Pancreas (tissue), 10 donors: ENCODE results near the gene PHACTR3. TPM values are rescaled to one million over a fixed set of nuclear protein-coding genes. Genes with fewer than 3 reads are reported as not detected.
"Not testable (repeated sequence)": the region's sequence is repeated elsewhere in the genome, so short reads cannot be mapped to it uniquely, and the experiment has no call there.

ENCODE experiments used
- ATAC-seq, 4 donors: fragments of 200-7000 bp; cut with Tn5 transposase; one replicate each; pipeline versions ENCODE4 v1.8.0 to v1.9.1; 2020; ENCODE audit warnings: mild to moderate bottlenecking in 4 of 4, moderate library complexity in 4 of 4
- DNase-seq, 6 donors: peaks; one replicate each; pipeline ENCODE4 v3.0.0-alpha.2; 2020
- FAIRE-seq: peaks from 2 replicates; lab custom pipeline; 2012; peaks lifted over from hg19 to GRCh38; lab: Jason Lieb, UNC
- H3K27ac ChIP-seq, 4 donors: fragments of 200-600 bp; sonication (generic); 1 replicate in 3 of 4; 2 replicates in 1 of 4; pipeline versions ENCODE4 v1.5.0 to v1.8.0; 2020
- H3K27me3 ChIP-seq, 4 donors: fragments of 200-600 bp; one replicate each; pipeline ENCODE4 v1.8.0; 2021
- H3K36me3 ChIP-seq, 3 donors: fragments of 200-600 bp; sonication (generic) in 1 of 3; one replicate each; pipeline versions ENCODE4 v1.5.0 to v1.8.0; 2020 to 2021
- H3K4me1 ChIP-seq, 3 donors: fragments of 200-600 bp; one replicate each; pipeline ENCODE4 v1.8.0; 2021
- H3K4me3 ChIP-seq, 4 donors: fragments of 200-600 bp; sonication (generic) in 2 of 4; one replicate each; pipeline versions ENCODE4 v1.5.0 to v1.8.0; 2020 to 2021
- H3K9me3 ChIP-seq, 4 donors: fragments of 200-600 bp; one replicate each; pipeline ENCODE4 v1.8.0; 2021
- CTCF ChIP-seq, 4 donors: fragments of 200-600 bp; sonication (generic) in 3 of 4; IDR thresholded peaks; one replicate each; pipeline versions ENCODE4 v1.5.0 to v1.8.0; 2021; ENCODE audit warnings: antibody characterized with exemption in 4 of 4
- WGBS, 2 donors: extraction: QIAGEN DNeasy Blood & Tissue Kit; methylation state at CpG; one replicate each; pipeline ENCODE4 v1.1.7; 2013; 5-methylcytosine and 5-hydroxymethylcytosine counted together
- intact Hi-C, 3 donors: fragments of 100-400 bp; cut with DNase I; formaldehyde crosslinking; loops; one replicate each; pipeline versions ENCODE4 v1.11.1 to v1.14.2; 2022
- polyA plus RNA-seq, 2 donors: library from polyadenylated mRNA; stranded (reverse); fragments of 200-250 nt; gene quantifications; one replicate each; pipeline ENCODE4 v1.2.3, GENCODE V29; 2013
- total RNA-seq, 6 donors: library from RNA; stranded (reverse); fragmentation: NEBNext Ultra II Directional in 4 of 6; extraction: Animal tissue kit (Norgen Biotek cat#: 25700) in 4 of 6; gene quantifications; one replicate each; pipeline versions ENCODE4 v1.2.1 to v1.2.4, GENCODE V29; 2021 to 2023
- donor health status: healthy with polysubstance abuse.
- donor health status: DM: no; HTN: no; CAD: no; lungs with moderate emphysema.
- donor health status: DM: no; HTN: no; CAD: no.
- donor health status: control.
- donor health status: control.
- donor health status: Bipolar disorder and iron deficiency.
- donor health status: DM: yes; HTN: yes; CAD: no.
- donor health status: DM: no; HTN: no; CAD: no.
- donor health status: DM: no; HTN: no; CAD: no.
- donor health status: DM: yes; HTN: yes; CAD: no.

PHACTR3 gene
- total and polyA plus RNA-seq, 8 donors, result 0.14 to 1.5 (median 0.35) TPM; not detected in 3

GRCh38 chr20:59880198-59880597 is 275.9 kb downstream of the PHACTR3 start:
- no peaks in the 10 kb centered on the region for H3K36me3 ChIP-seq
- no peak for DNase-seq
- FAIRE-seq, result no peak
- 93 to 98% methylated on average over 1 of the region's 1 CpG for WGBS, 2 donors
- H3K27ac ChIP-seq, result no peak overlapping the region
- no peaks in the 10 kb centered on the region for H3K9me3 ChIP-seq
- H3K27me3 ChIP-seq, result no peaks in the 10 kb centered on the region
- ATAC-seq, result no peak
- intact Hi-C loops, result no loop called here
- no peak overlapping the region for H3K4me3 ChIP-seq
- no peaks in the 10 kb centered on the region for H3K4me1 ChIP-seq
- TF ChIP-seq CTCF (IDR thresholded peaks at IDR 0.05), result no peak

GRCh38 chr20:59884494-59884893 is 280.2 kb downstream of the PHACTR3 start:
- peaks cover 0 to 5% (median 0%) of the 10 kb centered on the region in 3 donors for H3K4me1 ChIP-seq
- intact Hi-C loops, result no loop called here
- FAIRE-seq, result peak; percentile 20
- no peak for TF ChIP-seq CTCF (IDR thresholded peaks at IDR 0.05)
- H3K27ac ChIP-seq, result no peak overlapping the region
- WGBS, 2 donors, result 89 to 93% methylated on average over 3 of the region's 3 CpGs
- no peaks in the 10 kb centered on the region for H3K9me3 ChIP-seq
- no peak for ATAC-seq
- H3K4me3 ChIP-seq, result no peak overlapping the region
- H3K36me3 ChIP-seq, result no peaks in the 10 kb centered on the region
- H3K27me3 ChIP-seq, result no peaks in the 10 kb centered on the region
- no peak for DNase-seq

- ATAC-seq, result no peak
- H3K4me3 ChIP-seq, result no peak overlapping the region
- WGBS, 2 donors, result 88 to 95% methylated on average over 1 of the region's 1 CpG
- no peak for DNase-seq
- H3K4me1 ChIP-seq, result peaks cover 0 to 5% (median 0%) of the 10 kb centered on the region in 3 donors
- H3K36me3 ChIP-seq, result no peaks in the 10 kb centered on the region
- intact Hi-C loops, result no loop called here
- no peaks in the 10 kb centered on the region for H3K27me3 ChIP-seq
- no peak for FAIRE-seq
- H3K9me3 ChIP-seq, result no peaks in the 10 kb centered on the region
- H3K27ac ChIP-seq, result no peak overlapping the region
- no peak for TF ChIP-seq CTCF (IDR thresholded peaks at IDR 0.05)
These were observed 283.7 kb downstream of the PHACTR3 start for GRCh38 chr20:59888050-59888449.

- H3K4me1 ChIP-seq, FAIRE-seq, H3K9me3 ChIP-seq, intact Hi-C loops, H3K27me3 ChIP-seq, H3K36me3 ChIP-seq, H3K4me3 ChIP-seq, ATAC-seq, H3K27ac ChIP-seq, DNase-seq: not testable (repeated sequence)
- WGBS, 2 donors, result 85 to 93% methylated on average over 2 of the region's 2 CpGs
These were observed 285.7 kb downstream of the PHACTR3 start for GRCh38 chr20:59890035-59890434.

GRCh38 chr20:59891581-59891980 is 287.2 kb downstream of the PHACTR3 start:
- Histone ChIP-seq H3K9me3 (no peaks in the 10 kb centered on the region), H3K27me3 (no peaks in the 10 kb centered on the region), H3K27ac (no peak overlapping the region), H3K36me3 (no peaks in the 10 kb centered on the region), H3K4me1 (peaks cover 3 to 7% (median 4%) of the 10 kb centered on the region in 3 donors), H3K4me3 (no peak overlapping the region)
- ATAC-seq, result no peak
- DNase-seq, result no peak
- FAIRE-seq, result no peak
- no peak for TF ChIP-seq CTCF (IDR thresholded peaks at IDR 0.05)
- intact Hi-C loops, result no loop called here
- WGBS, 2 donors, result 59 to 79% methylated on average over 1 of the region's 1 CpG
